Activated T-cell treated with anti-CD3 and anti-CD28 coated beads, Interleukin-2, amount 50 U/mL, for 4 hours (primary cell): ENCODE measurements around the gene TPRX2. TPM values are rescaled to one million over a fixed set of nuclear protein-coding genes. Genes with fewer than 3 reads are reported as not detected.

Experiments
- total RNA-seq, 3 donors: library from RNA; stranded (reverse); gene quantifications; one replicate each; pipeline ENCODE4 v1.2.1, GENCODE V29; 2021

Gene TPRX2
- total RNA-seq, 3 donors from 2014 or later, result not detected

Other genes with a start within 250 kb of the TPRX2 start
- under 1 TPM; 0.26 to 0.66 (median 0.43) TPM for gene EHD2, start 145.8 kb upstream of the TPRX2 start, total RNA-seq
- 100 to 1,000 TPM; 260 to 295 (median 277) TPM for gene NOP53, start 113.7 kb upstream of the TPRX2 start, total RNA-seq
- gene SELENOW, start 80.5 kb upstream of the TPRX2 start, total RNA-seq, result 10 to 100 TPM; 57.7 to 68.0 (median 62.5) TPM
- gene TPRX1, start 54.7 kb upstream of the TPRX2 start, total RNA-seq, result not detected
- gene CRX, start 37.3 kb upstream of the TPRX2 start, total RNA-seq, result not detected
- gene SULT2A1, start 27.1 kb downstream of the TPRX2 start, total RNA-seq, result under 1 TPM; 0.10 to 0.16 (median 0.11) TPM
- gene BSPH1, start 132.9 kb downstream of the TPRX2 start, total RNA-seq, result not detected
- gene ELSPBP1, start 135.4 kb downstream of the TPRX2 start, total RNA-seq, result not detected
- gene CABP5, start 184.8 kb downstream of the TPRX2 start, total RNA-seq, result not detected